ENCODE measurements around the gene CHST15.
"Not testable (repeated sequence)": the region's sequence is repeated elsewhere in the genome, so short reads cannot be mapped to it uniquely, and the experiment has no call there.

The CHST15 gene

DNA sequence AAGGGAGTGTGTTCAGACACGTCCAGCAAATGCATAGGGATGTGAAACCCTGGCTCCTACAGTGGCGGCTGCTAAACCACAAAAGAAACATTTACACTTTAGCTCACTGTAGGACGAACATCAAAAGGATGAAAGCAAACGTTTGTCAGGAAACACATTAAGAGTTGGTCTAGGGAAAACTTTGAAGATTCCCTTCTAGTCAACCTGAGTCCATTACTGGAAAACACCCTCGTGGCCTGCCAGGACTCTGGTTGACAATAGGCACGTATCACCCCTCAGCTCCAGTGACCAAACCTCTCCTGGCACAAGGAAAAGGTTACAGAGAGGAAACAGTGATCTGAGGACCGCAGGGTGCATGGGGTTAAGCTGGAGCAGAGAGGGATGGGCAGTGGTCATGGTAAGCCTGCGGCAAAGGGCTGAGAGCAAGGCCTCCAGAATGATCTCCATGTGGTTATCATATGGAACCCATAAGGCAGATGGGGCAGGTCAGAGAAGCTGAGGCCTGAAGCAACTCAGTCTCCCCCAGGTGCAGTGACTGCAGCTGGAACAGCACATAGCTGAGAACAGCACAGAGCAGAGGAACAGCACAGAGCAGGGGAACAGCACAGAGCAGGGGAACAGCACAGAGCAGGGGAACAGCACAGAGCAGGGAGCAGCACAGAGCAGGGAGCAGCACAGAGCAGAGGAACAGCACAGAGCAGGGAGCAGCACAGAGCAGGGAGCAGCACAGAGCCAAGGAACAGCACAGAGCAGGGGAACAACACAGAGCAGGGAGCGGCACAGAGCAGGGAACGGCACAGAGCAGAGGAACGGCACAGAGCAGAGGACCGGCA is 49.9 kb downstream of the CHST15 start:
- no peak for DNase-seq (ENCODE audit: low read depth)

DNA sequence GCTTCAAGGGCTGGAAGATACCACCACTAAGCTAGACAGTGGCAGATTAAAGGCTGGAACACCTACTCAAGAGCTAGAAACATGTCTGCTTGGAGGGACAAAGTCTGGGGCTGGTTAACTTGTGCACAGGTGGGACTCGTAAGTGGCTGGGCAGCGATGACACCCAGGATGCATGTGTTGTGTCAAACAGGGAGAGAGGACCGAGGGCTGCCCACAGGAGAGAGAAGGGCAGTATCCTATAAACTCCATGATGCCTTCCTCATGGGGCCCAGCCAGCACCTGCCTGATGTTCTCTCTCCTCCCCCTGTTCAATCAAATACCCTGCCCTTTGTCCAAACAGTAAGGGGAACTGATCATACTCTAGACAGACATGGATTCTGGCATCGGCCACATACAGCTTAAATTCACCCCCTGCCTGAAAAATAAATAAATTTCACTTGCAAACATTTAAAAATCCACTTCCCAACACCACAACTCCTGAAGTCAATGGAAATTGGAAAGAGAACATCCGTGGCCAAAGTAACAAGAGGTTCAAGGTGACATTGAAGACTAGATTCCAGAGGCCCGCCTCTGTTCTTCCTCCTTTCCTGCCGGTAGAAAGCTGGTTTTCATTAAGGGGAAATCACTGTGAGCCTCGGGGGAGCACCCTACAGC is 50.6 kb downstream of the CHST15 start:
- DNase-seq (ENCODE audit: low read depth): no peak

DNA sequence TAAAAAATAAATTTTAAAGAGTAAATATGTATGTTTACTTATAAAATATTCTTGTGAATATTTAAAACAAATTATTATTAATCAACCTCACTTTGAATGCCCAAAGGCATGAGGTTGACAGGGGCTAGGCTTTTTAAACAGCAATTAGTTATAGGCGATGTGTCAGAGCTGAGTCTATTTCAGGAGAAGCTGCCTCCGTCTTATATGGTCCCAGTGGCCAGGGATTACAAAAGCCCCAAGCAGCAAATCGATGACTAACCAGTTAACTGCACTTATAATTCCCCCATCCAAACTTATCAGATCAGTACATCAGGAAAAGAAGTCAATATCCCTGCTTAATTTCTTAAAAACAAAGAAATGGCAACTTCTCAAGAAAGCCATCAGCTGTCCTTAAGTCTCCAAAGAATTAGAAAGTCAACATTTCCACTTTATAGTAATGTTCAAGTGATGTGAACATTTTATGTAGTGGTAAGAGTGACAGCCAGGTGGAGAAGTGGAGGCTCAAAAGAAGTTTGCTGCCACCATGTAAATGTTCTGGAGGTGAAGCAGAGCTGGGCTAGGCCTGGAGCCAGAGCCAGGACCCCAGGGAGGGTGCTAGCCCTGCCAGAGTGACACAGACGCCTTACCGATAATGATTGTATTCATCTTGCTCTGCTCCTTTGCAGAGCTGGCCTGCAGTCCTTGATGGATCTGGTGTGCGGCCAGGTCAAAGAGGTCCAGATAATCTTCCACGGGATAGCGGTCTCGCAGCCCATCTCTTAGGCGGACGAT is 51.5 kb downstream of the CHST15 start:
- DNase-seq (ENCODE audit: low read depth): no peak

DNA sequence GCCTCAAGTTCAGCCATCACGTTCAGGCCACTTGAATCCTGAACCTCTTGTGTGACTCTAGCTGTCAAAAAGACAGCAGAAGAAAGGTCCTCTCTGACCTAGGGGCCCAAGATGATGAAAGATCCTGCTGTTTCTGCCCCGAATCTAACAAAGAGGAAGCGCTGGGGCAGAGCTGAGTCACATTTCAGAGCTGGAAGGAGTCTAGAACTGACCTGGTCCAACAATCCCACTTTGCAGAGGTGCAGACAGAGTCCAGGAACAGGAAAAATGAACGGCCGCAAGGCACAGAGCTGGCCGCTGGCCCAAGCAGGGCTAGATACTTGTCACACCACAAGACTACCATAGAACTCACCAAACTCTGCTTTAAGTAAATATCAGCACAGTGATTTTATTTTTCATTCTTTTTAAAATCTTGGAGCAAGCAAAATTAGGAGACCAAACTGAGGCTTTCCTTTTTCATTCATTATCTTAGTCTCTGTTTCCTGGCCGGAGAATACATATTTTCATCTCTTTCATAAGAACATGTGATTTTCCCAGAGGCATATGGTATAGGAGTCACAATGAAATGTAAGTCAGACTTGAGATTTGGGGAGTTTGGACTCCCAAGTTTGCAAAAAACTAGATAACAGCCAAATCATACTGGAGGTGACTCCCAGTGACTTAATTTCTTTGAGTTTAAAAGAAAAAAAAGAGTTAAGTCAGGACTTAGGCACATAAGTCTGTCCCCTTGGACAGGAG is 52.8 kb downstream of the CHST15 start:
- no peak for DNase-seq (ENCODE audit: low read depth)

DNA sequence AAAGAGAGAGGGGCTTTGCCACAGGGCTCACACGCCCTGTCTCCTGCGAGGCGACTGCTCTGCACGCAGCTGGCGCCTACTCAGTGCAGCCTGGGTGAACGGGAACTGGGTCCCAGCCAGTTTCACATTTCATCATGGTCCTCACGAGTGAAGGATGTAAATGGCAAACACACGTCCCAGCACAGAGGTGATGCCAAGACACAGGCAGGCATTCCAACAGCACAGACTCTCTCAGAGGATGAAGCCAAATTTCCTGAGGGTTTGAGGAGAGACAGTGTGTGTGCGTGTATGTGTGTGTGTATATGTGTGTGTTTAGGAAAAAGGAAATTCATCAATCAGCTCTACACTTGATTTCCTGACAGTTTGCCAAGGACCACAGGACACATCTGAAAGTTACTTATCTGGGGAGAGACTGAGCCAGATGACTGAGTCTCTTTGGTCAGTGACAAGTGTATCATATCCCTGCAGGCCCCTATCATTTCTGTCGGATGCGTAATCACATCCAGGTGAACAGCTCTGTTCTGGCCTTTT is 53.9 kb downstream of the CHST15 start:
- no peak for DNase-seq (ENCODE audit: low read depth)

DNA sequence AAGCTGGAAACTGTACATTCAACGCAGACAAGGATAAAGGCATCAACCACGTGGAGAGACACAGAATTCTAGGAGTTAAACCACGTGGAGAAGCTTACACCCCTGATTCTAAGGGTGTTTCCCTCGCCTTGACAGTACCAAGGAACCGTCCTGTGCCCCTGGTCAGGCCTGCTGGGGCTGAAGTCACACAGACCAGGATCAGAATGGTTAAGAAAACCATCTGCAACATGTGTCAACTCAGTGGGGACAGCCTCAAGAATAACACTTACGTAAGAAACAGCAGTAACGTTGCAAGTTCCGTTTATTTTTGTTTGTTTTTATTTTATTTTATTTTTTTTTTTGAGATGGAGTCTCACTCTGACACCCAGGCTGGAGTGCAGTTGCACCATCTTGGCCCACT is 55.6 kb downstream of the CHST15 start:
- no peak for DNase-seq (ENCODE audit: low read depth)

DNA sequence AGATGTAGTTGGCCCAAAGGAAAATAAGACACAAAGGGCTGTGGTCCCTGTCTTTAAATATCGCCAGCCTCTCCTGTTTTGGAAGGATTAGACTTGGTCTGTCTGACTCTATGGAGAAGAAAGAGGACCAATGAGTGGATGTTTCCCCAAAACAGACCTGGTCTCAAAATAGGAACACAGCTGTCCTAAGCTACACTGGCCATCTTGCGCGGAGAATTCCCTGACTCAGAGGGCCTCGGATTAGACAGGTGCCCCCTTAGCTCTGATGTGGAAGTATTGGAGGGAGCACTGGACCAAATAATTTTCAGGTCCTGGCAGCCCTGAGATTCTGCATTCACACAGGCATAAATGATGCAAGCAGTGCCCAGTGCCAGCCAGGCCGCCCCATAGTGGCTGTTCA is 56.1 kb downstream of the CHST15 start:
- no peak for DNase-seq (ENCODE audit: low read depth)

DNA sequence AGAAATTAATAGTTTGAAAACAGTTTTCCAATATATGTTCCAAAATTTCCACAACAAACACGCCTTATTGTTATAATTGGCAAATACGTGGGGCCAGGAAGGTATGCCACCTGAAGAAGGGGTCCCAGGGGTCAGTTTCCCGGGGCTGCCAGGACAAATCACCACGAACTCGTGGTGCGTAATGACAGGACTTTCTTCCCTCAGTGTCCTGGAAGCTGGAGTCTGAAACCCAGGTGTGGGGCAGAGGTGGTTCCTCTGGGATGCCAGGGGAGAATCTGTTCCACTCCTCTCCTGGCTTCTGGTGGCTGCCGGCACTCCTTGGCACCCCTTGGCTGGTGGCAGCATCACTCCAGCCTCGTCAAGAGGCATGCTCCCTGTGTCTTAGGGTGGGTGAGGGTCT is 56.7 kb downstream of the CHST15 start:
- no peak for DNase-seq (ENCODE audit: low read depth)

DNA sequence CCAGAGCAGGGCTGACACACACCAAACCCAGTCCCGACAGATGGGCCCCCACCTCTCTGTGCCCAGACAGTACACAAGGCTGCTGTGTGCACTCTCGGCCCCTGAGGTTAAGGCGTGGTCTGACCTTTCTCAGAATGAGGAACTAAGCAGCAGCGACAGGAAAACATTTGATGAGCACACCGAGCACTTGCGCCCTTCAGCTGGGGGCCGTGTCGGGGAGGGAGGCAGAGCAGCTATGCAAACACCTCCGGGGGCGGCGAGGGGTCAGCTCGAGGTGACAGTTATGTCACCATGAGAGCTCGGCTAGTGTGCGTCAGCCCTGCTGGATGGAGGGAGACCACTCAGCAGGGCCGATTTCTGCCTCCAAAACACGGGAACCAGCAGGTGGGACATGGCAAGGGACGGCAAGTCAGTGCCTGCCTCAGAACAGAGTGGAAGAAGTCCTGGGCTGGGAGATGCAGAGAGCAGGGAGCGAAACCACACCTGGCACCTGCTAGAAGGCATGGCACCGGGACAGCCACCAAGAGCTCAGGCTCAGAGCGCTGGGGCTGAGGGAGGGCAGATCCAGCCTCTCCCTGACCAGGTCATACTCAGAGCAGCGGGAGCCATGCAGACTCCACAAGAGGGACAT is 57.4 kb downstream of the CHST15 start:
- no peak for DNase-seq (ENCODE audit: low read depth)

DNA sequence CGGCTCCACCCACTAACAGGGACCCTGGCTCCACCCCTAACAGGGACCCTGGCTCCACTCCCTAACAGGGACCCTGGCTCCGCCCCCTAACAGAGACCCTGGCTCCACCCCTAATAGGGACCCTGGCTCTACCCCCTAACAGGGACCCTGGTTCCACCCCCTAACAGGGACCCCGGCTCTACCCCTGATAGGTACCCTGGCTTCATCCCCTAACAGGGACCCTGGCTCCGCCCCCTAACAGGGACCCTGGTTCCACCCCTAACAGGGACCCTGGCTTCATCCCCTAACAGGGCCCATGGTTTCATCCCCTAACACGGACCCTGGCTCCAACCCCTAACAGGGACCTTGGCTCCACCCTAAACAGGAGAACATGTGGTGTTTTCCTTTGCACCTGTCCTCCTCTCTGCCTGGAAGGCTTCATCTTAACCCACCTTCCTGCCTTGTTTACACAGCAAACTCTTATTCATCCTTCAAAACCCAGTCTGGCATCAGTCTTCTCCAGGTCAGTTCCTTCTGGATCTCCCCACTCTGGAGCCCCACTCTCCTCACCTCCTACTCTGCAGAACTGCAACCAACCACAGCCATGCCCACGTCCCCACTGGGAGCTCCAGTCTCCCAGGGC is 58.0 kb downstream of the CHST15 start:
- no peak for DNase-seq (ENCODE audit: low read depth)

DNA sequence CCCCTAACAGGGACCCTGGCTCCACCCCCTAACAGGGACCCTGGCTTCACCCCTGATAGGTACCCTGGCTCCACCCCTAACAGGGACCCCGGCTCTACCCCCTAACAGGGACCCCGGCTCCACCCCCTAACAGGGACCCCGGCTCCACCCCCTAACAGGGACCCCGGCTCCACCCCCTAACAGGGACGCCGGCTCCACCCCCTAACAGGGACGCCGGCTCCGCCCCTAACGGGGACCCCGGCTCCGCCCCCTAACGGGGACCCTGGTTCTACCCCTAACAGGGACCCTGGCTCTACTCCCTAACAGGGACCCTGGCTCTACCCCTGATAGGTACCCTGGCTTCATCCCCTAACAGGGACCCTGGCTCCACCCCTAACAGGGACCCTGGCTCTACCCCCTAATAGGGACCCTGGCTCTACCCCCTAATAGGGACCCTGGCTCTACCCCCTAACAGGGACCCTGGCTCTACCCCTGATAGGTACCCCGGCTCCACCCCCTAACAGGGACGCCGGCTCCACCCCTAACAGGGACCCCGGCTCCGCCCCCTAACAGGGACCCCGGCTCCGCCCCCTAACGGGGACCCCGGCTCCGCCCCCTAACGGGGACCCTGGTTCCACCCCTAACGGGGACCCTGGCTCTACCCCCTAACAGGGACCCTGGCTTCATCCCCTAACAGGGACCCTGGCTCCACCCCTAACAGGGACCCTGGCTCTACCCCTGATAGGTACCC is 58.7 kb downstream of the CHST15 start:
- DNase-seq (ENCODE audit: low read depth): not testable (repeated sequence)

DNA sequence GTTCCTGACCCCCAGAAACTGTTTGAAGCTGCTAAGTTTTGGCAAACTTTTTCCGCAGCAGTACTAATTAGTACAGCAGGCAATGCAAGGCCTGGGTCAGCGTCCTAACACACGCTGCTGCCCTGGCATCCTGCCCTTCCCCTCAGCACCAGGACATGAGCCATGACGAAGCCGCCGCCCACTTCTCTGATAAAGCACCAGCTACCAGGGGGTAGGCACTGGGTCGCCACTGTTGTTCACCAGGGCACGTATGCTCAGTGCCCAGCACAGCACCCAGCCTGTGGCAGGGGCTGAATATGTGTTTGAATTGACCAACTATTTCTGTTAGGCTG is 59.5 kb downstream of the CHST15 start:
- no peak for DNase-seq (ENCODE audit: low read depth)

DNA sequence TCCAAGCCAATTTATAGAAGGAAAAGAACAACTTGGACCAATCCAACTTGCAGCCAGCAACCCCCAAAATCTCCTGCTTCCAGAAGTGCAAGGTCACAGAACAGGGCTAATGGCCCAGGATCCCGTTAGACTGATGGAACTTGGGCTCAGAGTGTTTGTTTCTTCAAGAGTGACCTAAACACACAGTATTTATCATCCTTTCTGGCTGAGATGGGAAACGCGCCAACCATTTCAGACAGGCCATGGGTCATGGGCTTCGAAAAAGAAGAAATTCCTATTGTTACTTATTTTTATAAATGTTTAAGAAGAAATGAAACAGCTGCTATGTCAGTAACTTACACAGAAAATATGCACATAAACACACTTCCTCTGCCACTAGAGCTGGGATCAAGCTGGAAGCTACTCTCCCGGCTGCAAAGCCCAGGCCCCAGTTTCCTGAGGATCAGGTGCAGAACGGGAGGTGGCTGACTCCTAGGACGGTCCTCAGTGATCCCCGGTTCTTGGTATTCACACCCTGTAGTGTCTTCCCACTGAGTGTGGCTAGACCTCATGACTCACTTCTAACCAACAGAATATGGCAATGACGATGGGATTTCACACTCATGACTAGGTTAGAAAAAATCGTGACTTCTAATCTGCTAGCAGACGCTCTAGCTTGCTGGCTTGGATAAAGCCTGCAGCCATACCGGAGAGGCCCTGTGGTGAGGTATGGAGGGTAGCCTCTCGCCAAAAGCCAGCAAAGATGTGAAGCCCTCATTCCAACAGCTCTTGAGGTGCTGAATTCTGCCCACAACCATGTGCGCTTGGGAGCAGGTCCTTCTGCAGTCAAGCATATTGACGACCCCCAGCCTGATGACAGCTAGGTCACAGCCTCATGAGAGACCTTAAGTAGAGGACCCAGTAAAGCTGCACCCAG is 60.2 kb downstream of the CHST15 start:
- no peak for DNase-seq (ENCODE audit: low read depth)

DNA sequence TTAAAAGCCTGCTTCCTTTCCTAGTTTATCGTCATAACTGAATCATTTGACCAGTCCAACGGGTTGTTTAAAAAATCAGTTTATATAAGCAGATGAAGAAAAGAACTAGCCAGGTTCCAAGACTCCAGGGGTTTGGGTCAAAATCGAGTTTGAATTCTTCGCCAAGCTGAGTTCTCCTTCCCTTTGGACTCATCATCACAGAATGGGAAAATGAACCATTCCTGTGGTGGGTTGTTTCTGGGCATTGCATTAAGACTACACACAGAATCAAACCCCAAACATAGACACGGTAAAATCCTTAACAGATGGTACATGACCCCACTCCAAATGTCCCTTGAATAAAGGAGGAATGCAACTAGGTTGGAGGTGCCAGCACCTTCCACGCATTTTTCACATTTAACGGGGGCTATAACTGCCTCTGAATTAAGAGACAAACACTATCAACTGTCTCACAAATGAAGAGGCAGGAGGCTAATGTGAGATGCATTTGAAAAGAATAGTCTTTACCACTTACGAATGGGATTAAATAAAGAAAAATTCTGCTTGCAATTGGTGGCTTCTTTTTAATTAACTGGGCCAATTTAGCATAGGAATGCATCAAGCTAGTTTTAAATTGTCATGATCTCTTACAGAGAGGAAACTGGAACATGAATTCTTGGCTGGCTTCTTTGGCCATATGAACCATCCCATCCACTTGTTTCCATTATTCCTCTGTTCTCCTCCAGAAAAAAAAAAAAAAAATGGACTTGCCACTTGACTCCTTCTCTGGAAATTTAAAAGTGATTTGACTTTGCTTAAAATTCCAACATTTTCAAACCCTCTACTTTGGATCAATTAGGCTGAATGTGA is 61.1 kb downstream of the CHST15 start:
- DNase-seq (ENCODE audit: low read depth): no peak

DNA sequence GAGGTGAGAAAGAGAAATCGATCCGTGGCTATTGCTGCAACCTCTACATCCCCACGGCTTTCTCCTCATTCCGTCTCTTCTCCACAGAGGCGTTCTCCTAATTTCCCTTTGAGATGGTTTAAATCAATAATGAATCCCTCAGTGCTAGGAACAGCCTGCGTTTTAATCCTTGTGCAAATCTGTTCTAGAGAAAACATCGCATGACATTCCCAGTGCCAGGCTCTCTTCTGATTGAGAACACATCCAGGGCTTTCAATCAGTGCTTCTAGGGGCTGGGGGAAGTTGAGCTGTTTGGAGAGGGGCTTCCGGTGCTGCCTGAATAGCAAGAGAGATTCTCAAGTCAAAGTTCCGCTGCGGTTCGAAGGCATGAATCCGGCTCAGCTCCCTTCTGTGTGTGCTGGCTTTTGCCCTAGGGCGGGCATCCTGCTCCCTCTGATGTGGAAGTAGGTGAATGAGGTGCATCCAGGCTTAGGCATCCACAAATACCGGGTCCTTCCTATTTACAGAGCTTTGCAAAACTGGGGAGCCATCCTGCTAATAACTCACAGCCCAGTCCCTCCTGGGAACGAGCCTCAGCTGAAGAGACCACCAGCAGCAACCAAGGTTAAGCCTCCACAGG is 62.8 kb downstream of the CHST15 start:
- DNase-seq (ENCODE audit: low read depth): no peak

DNA sequence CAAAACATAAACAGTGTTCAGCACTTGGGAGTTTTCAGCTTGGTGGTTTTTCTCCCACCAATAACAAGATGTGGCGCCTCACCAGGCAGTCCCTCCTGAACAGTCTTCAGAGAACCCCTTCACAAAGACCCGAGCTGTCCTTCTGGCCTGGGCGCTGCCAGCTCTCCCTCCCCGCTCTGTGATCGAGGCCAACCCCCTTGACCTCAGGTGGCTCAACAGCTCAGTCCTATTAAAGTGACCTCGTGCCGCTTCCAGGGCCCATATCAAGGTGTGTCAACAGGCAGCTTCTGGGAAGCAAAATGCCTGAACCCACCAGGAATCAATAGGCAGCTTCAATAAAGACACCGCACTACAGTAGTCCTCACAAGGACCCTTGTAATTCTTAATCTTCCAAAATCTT is 63.3 kb downstream of the CHST15 start:
- DNase-seq (ENCODE audit: low read depth): no peak

DNA sequence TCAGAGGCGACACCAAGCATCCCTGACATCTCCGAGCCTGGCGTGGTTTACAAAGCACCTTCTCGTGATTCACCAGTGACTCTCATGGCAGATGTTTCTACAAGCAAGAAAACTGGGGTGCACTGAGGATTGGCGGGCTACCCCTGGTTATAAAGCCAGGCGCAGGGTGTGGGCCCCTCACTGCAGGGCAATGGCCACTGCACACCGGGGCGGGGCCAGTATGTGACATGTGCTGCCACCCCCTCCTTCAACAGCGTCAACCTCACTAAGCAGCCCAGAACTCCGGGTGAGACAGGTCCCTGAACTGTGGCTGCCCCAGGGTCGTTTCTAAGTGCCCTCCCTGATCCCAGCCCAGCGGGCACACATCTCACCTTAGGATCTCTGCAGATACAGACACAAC is 63.8 kb downstream of the CHST15 start:
- no peak for DNase-seq (ENCODE audit: low read depth)

All from activated gamma-delta T cell treated with anti-CD3 and anti-CD28 coated beads, Interleukin-2, amount 50 U/mL, for 16 hours (primary cell).